ENCODE results near the gene TSPAN1. TPM values are rescaled to one million over a fixed set of nuclear protein-coding genes. Genes with fewer than 3 reads are reported as not detected.

TSPAN1 gene
- total RNA-seq, 1 experiment from 2014 or later, result 134 TPM

GRCh38 chr1:46211051-46211450 lies 36.2 kb downstream of the TSPAN1 start:
- Histone ChIP-seq H3K79me2 (ENCODE audit: low read depth) (no peaks in the 10 kb centered on the region), H3K27ac (no peak overlapping the region), H3F3A (ENCODE audit: insufficient read depth, low read depth) (peaks cover 3% of the 10 kb centered on the region; the same call in 1 of the 2 replicates), H4K20me1 (ENCODE audit: insufficient read depth) (no peaks in the 10 kb centered on the region), H3K9me3 (ENCODE audit: insufficient read depth, low read depth) (no peaks in the 10 kb centered on the region), H3K9me2 (ENCODE audit: insufficient read depth) (no peaks in the 10 kb centered on the region), H3K4me3 (no peak overlapping the region), H3K36me3 (ENCODE audit: low read depth) (no peaks in the 10 kb centered on the region), H3K4me1 (replicated peaks; ENCODE audit: insufficient read depth) (peaks cover 8% of the 10 kb centered on the region; the same call in 1 of the 2 replicates), H2AFZ (no peak overlapping the region; the same call in 1 of the 2 replicates), H3K4me2 (no peak overlapping the region), H3K27me3 (ENCODE audit: insufficient read depth, low read depth) (no peaks in the 10 kb centered on the region)
- ChIA-PET POLR2A (ENCODE audit: unreplicated experiment) (interaction anchor here (0.6 kb wide), 1 partner anchor 12 kb away, joined by 7 read pairs; no protein-coding TSS in a partner anchor), CTCF (interaction anchor here (1.8 kb wide), 1 partner anchor 12 kb away, joined by 6 read pairs; no protein-coding TSS in a partner anchor)
- no TSS peak for BruUV-seq (replicated peaks)
- no peak for DNase-seq
- intact Hi-C loops (cut with micrococcal nuclease; ENCODE audit: unreplicated experiment), result no loop called here
- TF ChIP-seq EZH2 (IDR thresholded peaks at IDR 0.05; ENCODE audit: low read depth) (no peak), CTCF (conservative IDR thresholded peaks at IDR 0.05) (no peak)

- no peaks in the 10 kb centered on the region for H3K79me2 ChIP-seq (ENCODE audit: low read depth)
- H3K4me3 ChIP-seq, result no peak overlapping the region
- H3F3A ChIP-seq (ENCODE audit: insufficient read depth, low read depth), result peaks cover 3% of the 10 kb centered on the region; the same call in 1 of the 2 replicates
- no peak overlapping the region for H2AFZ ChIP-seq
- ChIA-PET CTCF (no interaction called here), POLR2A (ENCODE audit: unreplicated experiment) (no interaction called here)
- intact Hi-C loops (cut with micrococcal nuclease; ENCODE audit: unreplicated experiment), result no loop called here
- H4K20me1 ChIP-seq (ENCODE audit: insufficient read depth), result no peaks in the 10 kb centered on the region
- no TSS peak for BruUV-seq (replicated peaks)
- no peak for TF ChIP-seq CTCF (conservative IDR thresholded peaks at IDR 0.05)
- no peak for TF ChIP-seq EZH2 (IDR thresholded peaks at IDR 0.05; ENCODE audit: low read depth)
- no peak overlapping the region for H3K4me2 ChIP-seq
- peaks cover 7% of the 10 kb centered on the region; the same call in 1 of the 2 replicates for H3K4me1 ChIP-seq (replicated peaks; ENCODE audit: insufficient read depth)
- no peak overlapping the region for H3K27ac ChIP-seq
- H3K27me3 ChIP-seq (ENCODE audit: insufficient read depth, low read depth), result no peaks in the 10 kb centered on the region
- H3K9me3 ChIP-seq (ENCODE audit: insufficient read depth, low read depth), result no peaks in the 10 kb centered on the region
- no peaks in the 10 kb centered on the region for H3K36me3 ChIP-seq (ENCODE audit: low read depth)
- no peak for DNase-seq
- no peaks in the 10 kb centered on the region for H3K9me2 ChIP-seq (ENCODE audit: insufficient read depth)
Observed at GRCh38 chr1:46215504-46215903, 40.6 kb downstream of the TSPAN1 start.

DNA sequence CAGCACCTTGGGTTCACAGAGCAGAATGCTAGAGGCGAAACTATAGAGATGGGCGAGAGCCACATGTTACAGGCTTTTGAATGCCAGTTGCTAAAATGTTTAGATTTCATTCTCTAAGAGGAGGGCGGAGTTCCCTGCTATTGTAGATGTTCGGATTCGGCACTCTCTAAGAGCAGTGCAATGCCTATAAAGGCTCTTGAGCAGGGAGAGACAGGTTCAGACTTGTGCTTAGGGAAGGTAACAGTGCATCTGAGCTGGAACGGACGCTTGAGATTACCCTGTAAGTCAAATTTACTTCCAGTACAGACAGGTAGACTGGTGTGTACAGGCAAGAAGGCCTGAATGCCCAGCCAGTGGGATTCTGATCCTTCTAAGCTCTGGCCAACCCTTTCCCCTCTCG lies 43.6 kb downstream of the TSPAN1 start:
- no TSS peak for BruUV-seq (replicated peaks)
- TF ChIP-seq EZH2 (IDR thresholded peaks at IDR 0.05; ENCODE audit: low read depth) (no peak), CTCF (conservative IDR thresholded peaks at IDR 0.05) (no peak)
- Histone ChIP-seq H3K36me3 (ENCODE audit: low read depth) (no peaks in the 10 kb centered on the region), H3K4me2 (no peak overlapping the region), H3F3A (ENCODE audit: insufficient read depth, low read depth) (peaks cover 9% of the 10 kb centered on the region; the same call in 1 of the 2 replicates), H3K9me2 (ENCODE audit: insufficient read depth) (no peaks in the 10 kb centered on the region), H2AFZ (no peak overlapping the region), H4K20me1 (ENCODE audit: insufficient read depth) (no peaks in the 10 kb centered on the region), H3K27ac (no peak overlapping the region), H3K27me3 (ENCODE audit: insufficient read depth, low read depth) (no peaks in the 10 kb centered on the region), H3K4me1 (replicated peaks; ENCODE audit: insufficient read depth) (peaks cover 5% of the 10 kb centered on the region), H3K9me3 (ENCODE audit: insufficient read depth, low read depth) (no peaks in the 10 kb centered on the region), H3K4me3 (no peak overlapping the region), H3K79me2 (ENCODE audit: low read depth) (no peaks in the 10 kb centered on the region)
- DNase-seq, result no peak
- POLR2A ChIA-PET (ENCODE audit: unreplicated experiment), result no interaction called here
- intact Hi-C loops (cut with micrococcal nuclease; ENCODE audit: unreplicated experiment), result no loop called here
- CTCF ChIA-PET, result no interaction called here
